ENCODE results near the gene EXOSC10. TPM values are rescaled to one million over a fixed set of nuclear protein-coding genes. Genes with fewer than 3 reads are reported as not detected.

EXOSC10 gene
- total RNA-seq, 1 experiment from 2014 or later, result 73.0 TPM

- no peak for TF ChIP-seq ZNF425 (CRISPR knock-in tag; conservative IDR thresholded peaks at IDR 0.05)
- no peak for TF ChIP-seq E2F1 (CRISPR knock-in tag; IDR thresholded peaks at IDR 0.05)
- no peak for TF ChIP-seq ZNF671 (CRISPR knock-in tag; IDR thresholded peaks at IDR 0.05)
- TF ChIP-seq JAZF1 (CRISPR knock-in tag; IDR thresholded peaks at IDR 0.05), result no peak
- TF ChIP-seq ZNF281 (CRISPR knock-in tag; IDR thresholded peaks at IDR 0.05), result no peak
- TF ChIP-seq ZNF423 (CRISPR knock-in tag; IDR thresholded peaks at IDR 0.05), result no peak
- TF ChIP-seq ZSCAN18 (CRISPR knock-in tag; IDR thresholded peaks at IDR 0.05), result no peak
- no peak for TF ChIP-seq ZNF317 (CRISPR knock-in tag; IDR thresholded peaks at IDR 0.05; ENCODE audit: borderline replicate concordance, low read depth)
- TF ChIP-seq ZNF121 (CRISPR knock-in tag; IDR thresholded peaks at IDR 0.05), result no peak
- no peak for TF ChIP-seq TEAD1 (CRISPR knock-in tag; IDR thresholded peaks at IDR 0.05)
Measured at GRCh38 chr1:11143907-11144306, 44.2 kb upstream of the EXOSC10 start (continued).

- peaks cover 42% of the 10 kb centered on the region for H3K36me3 Mint-ChIP-seq
- TF ChIP-seq FOXK1 (CRISPR knock-in tag; IDR thresholded peaks at IDR 0.05) (no peak), ATF3 (CRISPR knock-in tag; conservative IDR thresholded peaks at IDR 0.05) (no peak), CREB1 (CRISPR knock-in tag; IDR thresholded peaks at IDR 0.05) (no peak)
- POLR2A ChIA-PET, result no interaction called here
Measured at GRCh38 chr1:11143401-11143800, 43.7 kb upstream of the EXOSC10 start.

GRCh38 chr1:11142618-11143391 is 43.1 kb upstream of the EXOSC10 start:
- peaks cover 45% of the 10 kb centered on the region for H3K36me3 Mint-ChIP-seq

More at GRCh38 chr1:11143401-11143800, 43.7 kb upstream of the EXOSC10 start:
- Mint-ChIP-seq H3K4me1 (peaks cover 12% of the 10 kb centered on the region), H3K4me3 (no peak overlapping the region), H3K27ac (no peak overlapping the region; the same call in 1 of the 2 replicates), H3K9me3 (no peaks in the 10 kb centered on the region), H3K27me3 (ENCODE audit: low read depth) (no peaks in the 10 kb centered on the region)
- CTCF ChIA-PET, result no interaction called here
- DNase-seq (ENCODE audit: low spot score), result no peak
- no peak for ATAC-seq

More at GRCh38 chr1:11142618-11143391, 43.1 kb upstream of the EXOSC10 start:
- ATAC-seq (no peak), DNase-seq (ENCODE audit: low spot score) (no peak)
- Mint-ChIP-seq H3K9me3 (no peaks in the 10 kb centered on the region), H3K27ac (no peak overlapping the region), H3K4me1 (peaks cover 10% of the 10 kb centered on the region), H3K27me3 (ENCODE audit: low read depth) (no peaks in the 10 kb centered on the region), H3K4me3 (no peak overlapping the region)
- ChIA-PET POLR2A (no interaction called here), CTCF (no interaction called here)
- TF ChIP-seq RORB (CRISPR knock-in tag; IDR thresholded peaks at IDR 0.05) (no peak), TP53 (CRISPR knock-in tag; IDR thresholded peaks at IDR 0.05) (no peak), ETV6 (CRISPR knock-in tag; IDR thresholded peaks at IDR 0.05) (no peak)
